K562 (cell line): ENCODE data around the gene HLA-DOA. TPM values are rescaled to one million over a fixed set of nuclear protein-coding genes. Genes with fewer than 3 reads are reported as not detected.

Experiments
- CBX8 ChIP-seq: fragments of 200-600 bp; sonication (generic); IDR thresholded peaks from 2 replicates; pipeline ENCODE4 v1.6.1; 2012; ENCODE audit warnings: borderline replicate concordance, mixed run types, low read depth, mild to moderate bottlenecking, moderate library complexity, mixed read lengths, low read length, control low read depth, inconsistent platforms; ENCODE audit not compliant: poor library complexity, severe bottlenecking; ENCODE audit errors: extremely low read depth
- CREM ChIP-seq: IDR thresholded peaks from 2 replicates; pipeline ENCODE4 v1.6.1; 2014; ENCODE audit warnings: antibody characterized with exemption, low read depth
- ELF4 ChIP-seq: fragments of 450-650 bp; formaldehyde crosslinking; IDR thresholded peaks from 2 replicates; pipeline ENCODE4 v1.4.0; 2022; ENCODE audit warnings: missing genetic modification characterization
- HNRNPUL1 ChIP-seq: fragments of 200-400 bp; formaldehyde crosslinking; IDR thresholded peaks from 2 replicates; pipeline ENCODE4 v1.6.1; 2017; ENCODE audit warnings: low read length
- JUNB ChIP-seq: fragments of 450-650 bp; formaldehyde crosslinking; conservative IDR thresholded peaks from 2 replicates; pipeline ENCODE4 v1.4.0; 2020; ENCODE audit warnings: mild to moderate bottlenecking
- MEIS2 ChIP-seq: fragments of 450-650 bp; IDR thresholded peaks from 2 replicates; pipeline ENCODE4 v1.6.1; 2014; ENCODE audit warnings: mild to moderate bottlenecking; ENCODE audit not compliant: partially characterized antibody
- MXI1 ChIP-seq: IDR thresholded peaks from 2 replicates; pipeline ENCODE4 v1.6.1; 2011; ENCODE audit warnings: low read depth, mild to moderate bottlenecking, improper control_type of control experiment, low read length
- NEUROD1 ChIP-seq: fragments of 150-350 bp; IDR thresholded peaks from 2 replicates; pipeline ENCODE4 v1.6.1; 2014; ENCODE audit warnings: borderline replicate concordance, low read length, low read depth; ENCODE audit not compliant: partially characterized antibody
- RBM39 ChIP-seq: fragments of 200-400 bp; formaldehyde crosslinking; optimal IDR thresholded peaks from 2 replicates; pipeline ENCODE3; 2018; ENCODE audit warnings: low read depth, low read length
- RNF2 ChIP-seq: sonication (generic); IDR thresholded peaks from 2 replicates; pipeline ENCODE4 v1.6.1; 2016
- SETDB1 ChIP-seq: IDR thresholded peaks from one replicate; pipeline ENCODE4 v1.6.1; 2012; ENCODE audit warnings: low read length, control low read depth, inconsistent platforms
- SMAD1 ChIP-seq: fragments of 150-350 bp; IDR thresholded peaks from 2 replicates; pipeline ENCODE4 v1.6.1; 2014; ENCODE audit warnings: low read length, low read depth; ENCODE audit not compliant: partially characterized antibody
- SP1 ChIP-seq: sonication (generic); formaldehyde crosslinking; IDR thresholded peaks from 2 replicates; pipeline ENCODE4 v1.8.1; 2022; ENCODE audit warnings: mild to moderate bottlenecking, missing genetic modification reagents
- TEAD2 ChIP-seq: fragments of 450-650 bp; IDR thresholded peaks from 2 replicates; pipeline ENCODE4 v1.6.1; 2016; ENCODE audit warnings: missing genetic modification characterization, control low read depth, missing compliant biosample characterization
- ZNF197 ChIP-seq: fragments of 200-800 bp; sonication (Bioruptor generic); IDR thresholded peaks from 2 replicates; pipeline ENCODE4 v1.6.1; 2016; ENCODE audit warnings: low read depth, missing genetic modification characterization, missing compliant biosample characterization
- ZNF232 ChIP-seq: sonication (generic); formaldehyde crosslinking; IDR thresholded peaks from 2 replicates; pipeline ENCODE4 v1.8.0; 2022; ENCODE audit warnings: mild to moderate bottlenecking, missing genetic modification reagents
- ZNF274 ChIP-seq: IDR thresholded peaks from 2 replicates; pipeline ENCODE4 v1.6.1; 2011; ENCODE audit warnings: low read depth, mild to moderate bottlenecking, low read length, moderate library complexity, borderline replicate concordance
- polyA plus RNA-seq, 8 experiments: library from polyadenylated mRNA; depleted of rRNA in 4 of 8; stranded (reverse) in 5 of 8; unstranded in 3 of 8; fragments of >200 nt; fragmentation: Nextera tagmentation in 2 of 8; fragmentation: Illumina TruSeq in 1 of 8; extraction: Ambion mirVana in 2 of 8; extraction: Trizol in 1 of 8; gene quantifications; 2 replicates each; pipeline versions ENCODE4 v1.2.1 to v1.2.3, GENCODE V29; 2011 to 2014; ENCODE audit warnings: inconsistent platforms in 1 of 8, missing spikeins in 1 of 8
- total RNA-seq, 7 experiments: library from RNA; depleted of rRNA in 6 of 7; stranded (reverse); fragments of >200 nt in 6 of 7; fragmentation: Illumina TruSeq in 2 of 7; extraction: Trizol in 2 of 7; gene quantifications; 2 replicates each; pipeline versions ENCODE4 v1.2.1 to v1.2.3, GENCODE V29; 2011 to 2021; ENCODE audit warnings: low replicate concordance in 1 of 7
- TF ChIP-seq, protein P1 (sequence below), 3 experiments: fragments of 200-800 bp in 1 of 3; sonication (Bioruptor generic) in 1 of 3; sonication (generic) in 1 of 3; formaldehyde crosslinking in 1 of 3; IDR thresholded peaks; 2 replicates each; pipeline versions ENCODE4 v1.6.1 to v1.8.0; 2016 to 2022; ENCODE audit warnings: mild to moderate bottlenecking in 2 of 3, missing compliant biosample characterization in 2 of 3, missing genetic modification characterization in 2 of 3, missing genetic modification reagents in 1 of 3
- TF ChIP-seq, protein P2 (sequence below): fragments of 450-650 bp; formaldehyde crosslinking; IDR thresholded peaks from 2 replicates; pipeline ENCODE4 v1.4.0; 2020; ENCODE audit warnings: mild to moderate bottlenecking, moderate library complexity
- TF ChIP-seq, protein P3 (sequence below): sonication (generic); formaldehyde crosslinking; IDR thresholded peaks from 2 replicates; pipeline ENCODE4 v1.8.1; 2023; ENCODE audit warnings: mild to moderate bottlenecking, missing genetic modification reagents
- TF ChIP-seq, protein P4 (sequence below): fragments of 250-450 bp; sonication (Bioruptor Pico); IDR thresholded peaks from 2 replicates; pipeline ENCODE4 v1.8.0; 2022; ENCODE audit warnings: moderate library complexity, mild to moderate bottlenecking, inconsistent platforms

HLA-DOA gene
- total and polyA plus RNA-seq, 9 of the 15 experiments (the other 6 are each of a cell fraction or from before 2014, with no cell fraction given) = 0.07 TPM; not detected in 8

DNA sequence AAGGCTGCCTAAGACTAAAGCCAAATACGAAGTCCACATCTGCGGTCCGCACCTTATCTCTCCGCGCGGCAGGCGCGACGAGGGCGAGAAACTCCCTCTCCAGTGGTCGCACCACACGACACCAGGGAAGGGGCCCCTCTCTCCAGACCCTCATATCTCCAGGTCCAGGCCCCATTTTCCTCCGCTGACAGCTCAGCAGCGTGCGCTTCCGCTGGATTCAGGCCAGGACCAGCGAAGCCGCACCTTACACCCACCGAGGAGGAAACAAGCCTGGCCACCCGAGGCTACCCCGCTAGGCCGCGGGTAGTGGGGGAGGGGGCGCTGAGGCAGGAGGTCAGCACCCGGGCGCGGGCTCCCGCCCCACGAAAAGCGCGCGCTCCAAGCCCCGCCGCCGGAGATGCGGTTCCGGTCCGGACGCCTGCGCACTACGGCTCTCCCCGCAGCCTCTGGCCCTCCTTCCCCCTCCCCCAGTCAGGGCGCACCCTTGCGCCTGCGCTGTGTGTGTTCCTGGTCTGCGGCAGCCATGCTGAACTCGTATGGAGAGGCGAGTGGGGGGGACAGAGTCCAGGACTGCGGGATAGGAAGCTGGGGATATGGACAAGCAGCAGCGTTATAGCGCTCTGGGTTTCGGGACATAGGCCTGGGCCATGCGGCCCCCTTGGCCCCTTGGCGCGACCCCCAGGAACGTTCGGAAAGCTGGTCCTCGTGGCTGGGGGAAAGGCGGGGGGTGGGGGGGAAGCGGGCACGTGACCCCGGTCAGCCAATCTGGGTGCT, 41.1 kb downstream of the HLA-DOA start, which contains the start of gene BRD2 (continued):
- TF ChIP-seq, protein P1, sequence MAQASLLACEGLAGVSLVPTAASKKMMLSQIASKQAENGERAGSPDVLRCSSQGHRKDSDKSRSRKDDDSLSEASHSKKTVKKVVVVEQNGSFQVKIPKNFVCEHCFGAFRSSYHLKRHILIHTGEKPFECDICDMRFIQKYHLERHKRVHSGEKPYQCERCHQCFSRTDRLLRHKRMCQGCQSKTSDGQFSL (CRISPR knock-in tag; IDR thresholded peaks at IDR 0.05) = peak; percentile 100
- TF ChIP-seq, protein P1 (tag; IDR thresholded peaks at IDR 0.05) = no peak; a peak in 1 of 4 replicates
- TF ChIP-seq ZNF274 = no peak
- no peak; the same call in 1 of the 2 replicates for TF ChIP-seq ELF4
- TF ChIP-seq ZNF197 (CRISPR knock-in tag) = no peak
- TF ChIP-seq, protein P2, sequence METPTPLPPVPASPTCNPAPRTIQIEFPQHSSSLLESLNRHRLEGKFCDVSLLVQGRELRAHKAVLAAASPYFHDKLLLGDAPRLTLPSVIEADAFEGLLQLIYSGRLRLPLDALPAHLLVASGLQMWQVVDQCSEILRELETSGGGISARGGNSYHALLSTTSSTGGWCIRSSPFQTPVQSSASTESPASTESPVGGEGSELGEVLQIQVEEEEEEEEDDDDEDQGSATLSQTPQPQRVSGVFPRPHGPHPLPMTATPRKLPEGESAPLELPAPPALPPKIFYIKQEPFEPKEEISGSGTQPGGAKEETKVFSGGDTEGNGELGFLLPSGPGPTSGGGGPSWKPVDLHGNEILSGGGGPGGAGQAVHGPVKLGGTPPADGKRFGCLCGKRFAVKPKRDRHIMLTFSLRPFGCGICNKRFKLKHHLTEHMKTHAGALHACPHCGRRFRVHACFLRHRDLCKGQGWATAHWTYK (CRISPR knock-in tag) = peak; percentile 10; the same call in 1 of the 2 replicates
- TF ChIP-seq RNF2 = peak; percentile 93
- TF ChIP-seq, protein P3, sequence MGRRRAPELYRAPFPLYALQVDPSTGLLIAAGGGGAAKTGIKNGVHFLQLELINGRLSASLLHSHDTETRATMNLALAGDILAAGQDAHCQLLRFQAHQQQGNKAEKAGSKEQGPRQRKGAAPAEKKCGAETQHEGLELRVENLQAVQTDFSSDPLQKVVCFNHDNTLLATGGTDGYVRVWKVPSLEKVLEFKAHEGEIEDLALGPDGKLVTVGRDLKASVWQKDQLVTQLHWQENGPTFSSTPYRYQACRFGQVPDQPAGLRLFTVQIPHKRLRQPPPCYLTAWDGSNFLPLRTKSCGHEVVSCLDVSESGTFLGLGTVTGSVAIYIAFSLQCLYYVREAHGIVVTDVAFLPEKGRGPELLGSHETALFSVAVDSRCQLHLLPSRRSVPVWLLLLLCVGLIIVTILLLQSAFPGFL = no peak
- peak; percentile 72 for TF ChIP-seq SMAD1
- peak; percentile 81 for TF ChIP-seq SP1 (CRISPR knock-in tag)
- TF ChIP-seq NEUROD1 = no peak
- TF ChIP-seq HNRNPUL1 = no peak
- TF ChIP-seq CREM = peak; percentile 63; the same call in 1 of the 2 replicates
- TF ChIP-seq, protein P4, sequence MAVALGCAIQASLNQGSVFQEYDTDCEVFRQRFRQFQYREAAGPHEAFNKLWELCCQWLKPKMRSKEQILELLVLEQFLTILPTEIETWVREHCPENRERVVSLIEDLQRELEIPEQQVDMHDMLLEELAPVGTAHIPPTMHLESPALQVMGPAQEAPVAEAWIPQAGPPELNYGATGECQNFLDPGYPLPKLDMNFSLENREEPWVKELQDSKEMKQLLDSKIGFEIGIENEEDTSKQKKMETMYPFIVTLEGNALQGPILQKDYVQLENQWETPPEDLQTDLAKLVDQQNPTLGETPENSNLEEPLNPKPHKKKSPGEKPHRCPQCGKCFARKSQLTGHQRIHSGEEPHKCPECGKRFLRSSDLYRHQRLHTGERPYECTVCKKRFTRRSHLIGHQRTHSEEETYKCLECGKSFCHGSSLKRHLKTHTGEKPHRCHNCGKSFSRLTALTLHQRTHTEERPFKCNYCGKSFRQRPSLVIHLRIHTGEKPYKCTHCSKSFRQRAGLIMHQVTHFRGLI (CRISPR knock-in tag) = no peak
- TF ChIP-seq ZNF232 (CRISPR knock-in tag) = peak; percentile 88
- no peak for TF ChIP-seq SETDB1
- TF ChIP-seq CBX8 = no peak
- TF ChIP-seq RBM39 = no peak
- no peak for TF ChIP-seq TEAD2 (tag)
- no peak for TF ChIP-seq JUNB (CRISPR knock-in tag)
- peak; percentile 95 for TF ChIP-seq MEIS2
- no peak for TF ChIP-seq MXI1
